Coronary artery (tissue), 2 donors: ENCODE results near the gene SLC9C2.
"Not testable (repeated sequence)": the region's sequence is repeated elsewhere in the genome, so short reads cannot be mapped to it uniquely, and the experiment has no call there.

Source experiments
- DNase-seq: peaks from one replicate; pipeline ENCODE4 v3.0.0-alpha.2; 2017; ENCODE audit warnings: low spot score
- H3K27ac ChIP-seq, 2 donors: fragments of 200-600 bp; sonication (generic); one replicate each; pipeline ENCODE4 v1.5.1; 2016 to 2019
- H3K4me3 ChIP-seq: fragments of 200-600 bp; sonication (generic); 2 replicates; pipeline ENCODE4 v1.5.1; 2016; ENCODE audit warnings: mild to moderate bottlenecking, moderate library complexity
- TF ChIP-seq, protein P1 (sequence below): fragments of 200-600 bp; sonication (generic); IDR thresholded peaks from one replicate; pipeline ENCODE4 v1.5.1; 2019; ENCODE audit warnings: antibody characterized with exemption

The SLC9C2 gene

DNA sequence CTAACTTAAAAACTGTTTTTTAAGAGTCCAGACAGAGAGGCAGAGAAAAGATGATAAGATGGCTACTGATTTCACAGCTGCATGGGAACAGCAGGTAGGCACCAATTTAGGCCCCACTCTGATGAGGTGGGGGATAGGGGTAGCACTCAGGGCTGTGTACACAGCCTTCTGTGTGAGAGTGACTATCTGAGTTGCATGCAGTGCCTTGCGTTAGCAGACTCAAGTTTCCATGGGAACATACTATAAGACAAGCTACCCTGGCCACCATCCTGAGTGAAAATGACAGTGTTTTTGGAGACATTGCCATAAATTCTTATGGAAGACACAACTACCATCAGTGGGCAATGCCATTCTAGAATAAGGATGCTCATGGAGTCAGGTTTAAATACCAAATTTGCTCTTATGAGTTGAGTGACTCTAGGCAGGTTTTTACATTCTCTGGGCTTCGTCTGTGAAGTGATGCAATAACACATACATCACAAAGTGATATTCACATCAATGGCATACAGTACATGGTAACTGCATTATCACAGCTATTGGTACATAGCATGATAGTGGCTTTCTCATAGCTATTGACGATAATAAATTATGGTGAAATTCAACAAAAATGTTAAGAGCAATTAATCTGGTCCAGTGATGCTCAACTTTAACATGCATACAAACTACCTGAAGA is 30.5 kb downstream of the SLC9C2 start:
- TF ChIP-seq, protein P1, sequence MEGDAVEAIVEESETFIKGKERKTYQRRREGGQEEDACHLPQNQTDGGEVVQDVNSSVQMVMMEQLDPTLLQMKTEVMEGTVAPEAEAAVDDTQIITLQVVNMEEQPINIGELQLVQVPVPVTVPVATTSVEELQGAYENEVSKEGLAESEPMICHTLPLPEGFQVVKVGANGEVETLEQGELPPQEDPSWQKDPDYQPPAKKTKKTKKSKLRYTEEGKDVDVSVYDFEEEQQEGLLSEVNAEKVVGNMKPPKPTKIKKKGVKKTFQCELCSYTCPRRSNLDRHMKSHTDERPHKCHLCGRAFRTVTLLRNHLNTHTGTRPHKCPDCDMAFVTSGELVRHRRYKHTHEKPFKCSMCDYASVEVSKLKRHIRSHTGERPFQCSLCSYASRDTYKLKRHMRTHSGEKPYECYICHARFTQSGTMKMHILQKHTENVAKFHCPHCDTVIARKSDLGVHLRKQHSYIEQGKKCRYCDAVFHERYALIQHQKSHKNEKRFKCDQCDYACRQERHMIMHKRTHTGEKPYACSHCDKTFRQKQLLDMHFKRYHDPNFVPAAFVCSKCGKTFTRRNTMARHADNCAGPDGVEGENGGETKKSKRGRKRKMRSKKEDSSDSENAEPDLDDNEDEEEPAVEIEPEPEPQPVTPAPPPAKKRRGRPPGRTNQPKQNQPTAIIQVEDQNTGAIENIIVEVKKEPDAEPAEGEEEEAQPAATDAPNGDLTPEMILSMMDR: no peak
- H3K27ac ChIP-seq: no peak overlapping the region

DNA sequence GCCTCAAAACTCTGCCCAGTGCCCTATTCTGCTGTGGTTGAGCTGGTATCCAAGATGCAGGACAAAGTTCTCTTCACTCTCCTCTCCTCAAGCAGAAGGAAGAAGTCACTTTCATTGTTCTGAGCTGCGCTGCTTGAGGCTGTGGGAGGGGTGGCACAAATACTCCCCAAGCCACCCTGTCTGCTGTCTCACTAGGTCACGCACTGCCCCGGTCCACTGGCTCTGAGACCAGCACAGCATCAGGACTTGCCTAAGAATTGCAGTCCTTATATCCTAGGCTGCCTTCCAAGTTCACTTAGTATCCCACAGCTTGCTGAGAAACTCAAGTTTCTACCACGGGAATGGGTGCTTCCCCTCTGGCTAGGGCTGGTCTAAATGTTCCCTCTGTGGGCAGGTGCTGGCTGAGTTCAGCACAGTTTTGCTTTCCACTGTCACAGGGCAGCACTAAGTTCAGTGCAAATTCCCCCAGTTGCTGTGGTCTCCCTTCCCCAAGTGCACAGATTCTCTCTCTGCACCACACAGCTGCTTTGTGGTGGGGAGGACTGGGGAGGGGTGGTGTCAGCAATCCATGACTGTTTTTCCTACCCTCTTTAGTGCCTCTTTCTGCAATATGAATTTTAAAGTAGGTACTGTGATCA is 32.4 kb downstream of the SLC9C2 start:
- H3K27ac ChIP-seq: no peak overlapping the region
- H3K4me3 ChIP-seq: no peak overlapping the region
- no peak for DNase-seq
- TF ChIP-seq, protein P1: no peak

More for the DNA sequence above, 30.5 kb downstream of the SLC9C2 start:
- DNase-seq: no peak
- H3K4me3 ChIP-seq: no peak overlapping the region

DNA sequence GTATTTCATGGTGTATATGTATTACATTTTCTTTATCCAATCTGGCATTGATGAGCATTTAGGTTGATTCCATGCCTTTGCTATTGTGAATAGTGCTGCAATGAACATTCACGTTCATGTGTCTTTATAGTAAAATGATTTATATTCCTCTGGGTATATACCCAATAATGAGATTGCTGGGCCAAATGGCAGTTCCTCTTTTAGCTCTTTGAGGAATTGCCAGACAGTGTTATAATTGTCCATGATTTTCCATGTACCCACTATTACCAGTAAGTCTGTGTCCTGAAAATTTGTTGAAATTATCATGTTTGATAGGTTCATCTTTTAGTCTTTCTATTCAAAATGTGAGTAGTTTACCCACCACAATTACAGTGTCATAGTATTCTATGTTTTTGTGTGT is 34.4 kb downstream of the SLC9C2 start:
- TF ChIP-seq, protein P1: no peak
- no peak for DNase-seq
- H3K4me3 ChIP-seq: no peak overlapping the region
- H3K27ac ChIP-seq: no peak overlapping the region

DNA sequence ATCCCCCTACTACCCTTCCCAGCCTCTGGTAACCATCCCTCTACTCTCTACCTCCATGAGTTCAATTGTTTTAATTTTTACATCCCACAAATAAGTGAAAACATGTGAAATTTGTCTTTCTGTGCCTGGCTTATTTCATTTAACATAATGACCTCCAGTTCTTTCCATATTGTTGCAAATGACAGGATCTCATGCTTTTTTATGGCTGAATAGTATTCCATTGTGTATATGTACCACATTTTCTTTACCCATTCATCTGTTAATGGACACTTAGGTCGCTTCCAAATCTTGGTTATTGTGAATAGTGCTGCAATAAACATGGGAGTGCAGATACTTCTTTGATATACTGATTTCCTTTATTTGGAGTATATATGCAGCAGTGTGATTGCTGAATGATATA is 39.0 kb downstream of the SLC9C2 start:
- H3K4me3 ChIP-seq, DNase-seq, H3K27ac ChIP-seq: not testable (repeated sequence)

DNA sequence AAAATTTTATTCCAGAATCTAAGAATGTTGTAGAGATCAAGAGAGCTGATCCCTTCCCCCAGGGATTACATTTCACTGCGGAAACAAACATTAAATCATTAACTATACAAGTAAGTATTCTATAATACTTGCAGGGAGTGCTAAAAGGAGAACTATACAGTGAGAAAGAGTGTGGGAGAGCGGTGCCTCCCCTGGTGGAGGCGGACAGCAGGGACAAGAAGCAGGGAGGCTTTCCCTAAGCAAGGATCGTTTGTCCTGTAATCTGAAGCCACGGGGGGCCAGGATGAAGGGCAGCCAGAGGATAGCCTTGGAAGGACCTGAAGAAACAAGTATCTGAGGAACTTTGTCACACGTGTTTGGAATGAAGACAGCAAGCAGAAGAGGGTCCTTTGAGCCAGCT is 40.1 kb downstream of the SLC9C2 start:
- TF ChIP-seq, protein P1: no peak
- no peak overlapping the region for H3K27ac ChIP-seq
- DNase-seq: no peak
- H3K4me3 ChIP-seq: no peak overlapping the region

DNA sequence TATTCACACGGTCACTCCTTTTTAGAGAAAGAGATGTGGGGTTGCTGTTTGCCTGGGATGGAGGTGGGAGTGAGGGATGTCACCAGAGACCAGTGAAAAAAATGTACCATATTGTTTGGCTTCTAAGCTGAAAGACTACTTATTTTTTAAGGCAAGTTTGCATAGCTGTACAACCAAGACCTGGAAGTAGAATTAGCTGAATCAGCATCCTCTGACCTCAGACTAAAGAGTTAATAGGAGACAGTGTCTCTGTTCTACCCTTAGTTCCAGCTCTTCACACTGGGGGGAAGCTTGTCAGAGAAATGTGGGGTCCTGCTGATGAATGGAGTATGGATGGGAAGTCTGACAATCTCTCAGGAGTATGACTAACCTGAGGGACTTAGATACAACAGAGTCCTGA is 41.6 kb downstream of the SLC9C2 start:
- TF ChIP-seq, protein P1: no peak
- Histone ChIP-seq H3K4me3 (no peak overlapping the region), H3K27ac (no peak overlapping the region)
- DNase-seq: no peak

DNA sequence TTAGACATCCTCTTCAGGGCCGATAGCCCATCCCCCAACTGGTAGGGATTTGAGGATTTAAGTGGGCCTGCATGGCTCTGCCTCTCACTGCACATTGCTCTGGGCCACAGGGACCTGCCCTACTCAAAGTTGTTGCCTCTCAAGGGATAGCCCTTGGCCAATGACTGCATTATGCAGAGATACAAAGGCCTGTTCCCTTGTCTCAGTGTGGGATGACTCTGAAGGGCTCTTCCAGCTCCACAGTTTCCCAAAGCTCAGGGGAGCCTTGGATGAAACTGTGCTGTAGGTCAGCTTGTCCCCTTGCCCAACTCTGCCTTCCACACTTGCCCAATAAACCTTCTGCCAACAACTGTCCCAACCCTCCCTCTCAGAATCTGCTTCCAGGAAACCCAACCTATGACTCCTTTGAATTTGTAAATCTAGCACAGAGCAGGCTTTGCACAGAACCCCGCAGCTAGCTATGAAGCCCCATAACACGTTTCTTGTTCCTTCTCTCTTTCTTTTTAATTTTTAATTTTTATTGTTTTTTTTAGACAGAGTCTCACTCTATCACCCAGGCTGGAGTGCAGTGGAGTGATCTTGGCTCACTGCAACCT is 42.5 kb downstream of the SLC9C2 start:
- Histone ChIP-seq H3K27ac (no peak overlapping the region), H3K4me3 (no peak overlapping the region)
- TF ChIP-seq, protein P1: no peak
- no peak for DNase-seq
